ENCODE measurements around the gene EVA1C.
"Not testable (repeated sequence)": the region's sequence is repeated elsewhere in the genome, so short reads cannot be mapped to it uniquely, and the experiment has no call there.

The EVA1C gene

DNA sequence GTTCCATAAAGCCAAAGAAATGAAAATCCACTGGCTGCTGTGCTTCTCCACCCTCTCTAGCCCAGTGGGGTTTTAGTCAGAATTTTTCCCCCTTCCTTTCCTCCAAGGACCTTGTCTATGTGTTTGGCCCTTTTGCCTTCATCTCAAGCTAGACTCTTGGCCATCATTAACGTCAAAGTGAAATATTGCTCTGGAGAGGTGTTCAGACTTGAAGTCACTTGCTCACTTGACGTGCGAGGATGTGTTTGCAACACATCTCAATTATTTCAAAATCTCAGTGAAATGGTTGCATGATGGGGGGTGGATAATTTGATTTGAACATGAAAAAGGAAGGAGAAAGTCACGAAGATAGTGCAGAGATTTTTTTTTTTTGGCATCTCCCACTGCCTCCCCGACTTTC lies 13.6 kb downstream of the EVA1C start:
- no peak for DNase-seq

DNA sequence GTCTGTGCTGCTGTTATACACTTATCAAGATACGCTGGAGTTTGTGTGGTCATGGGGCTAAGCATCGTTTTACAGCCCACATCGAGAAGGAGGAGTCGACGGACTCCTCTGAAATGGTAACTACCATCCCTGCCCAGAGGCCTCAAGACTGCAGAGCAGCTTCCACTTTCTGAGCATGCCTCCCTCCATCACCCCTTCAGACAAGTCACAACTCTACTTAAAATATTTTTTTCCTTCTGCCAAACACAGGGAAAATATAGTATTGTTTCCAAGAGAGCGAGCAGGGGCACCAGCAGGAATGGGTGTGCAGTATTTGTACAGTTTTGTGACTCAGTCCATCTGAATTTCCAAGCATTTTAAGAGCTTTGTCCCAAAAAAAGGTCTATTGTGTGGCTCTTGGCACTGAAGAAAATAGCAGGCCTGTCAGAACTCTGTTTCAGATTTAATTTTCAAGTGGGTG lies 14.1 kb downstream of the EVA1C start:
- DNase-seq, result no peak

DNA sequence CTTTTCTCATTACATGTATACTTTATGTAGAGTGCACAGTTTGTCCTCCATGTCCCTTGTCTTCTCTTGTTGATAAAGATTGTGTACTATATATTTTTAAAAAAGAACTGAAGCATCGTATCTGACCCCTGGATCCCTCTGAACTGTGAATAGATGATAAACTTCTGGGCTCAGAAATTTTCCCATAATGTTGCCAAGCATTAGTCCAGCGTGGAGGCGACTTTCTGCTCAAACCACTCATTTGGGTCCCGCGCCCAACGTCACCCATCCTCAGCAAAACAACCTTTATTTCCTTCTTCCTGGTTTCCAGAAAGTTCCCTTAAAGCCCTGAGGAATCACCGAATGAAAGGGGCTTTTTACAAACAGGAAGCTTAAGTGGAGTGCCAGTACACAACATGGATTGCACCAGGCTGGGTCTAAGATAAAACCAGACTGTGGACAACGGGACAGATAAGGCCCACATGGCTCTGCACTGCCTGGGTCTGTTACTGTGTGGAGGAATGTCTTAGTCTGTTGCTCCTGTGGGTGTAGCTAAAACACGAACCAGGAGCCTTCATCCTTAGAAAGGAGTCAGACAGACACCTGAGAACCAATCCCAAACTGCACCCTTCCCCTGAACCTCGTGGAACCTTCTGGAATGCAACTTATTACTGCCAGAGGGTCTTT lies 15.6 kb downstream of the EVA1C start:
- DNase-seq, result no peak

DNA sequence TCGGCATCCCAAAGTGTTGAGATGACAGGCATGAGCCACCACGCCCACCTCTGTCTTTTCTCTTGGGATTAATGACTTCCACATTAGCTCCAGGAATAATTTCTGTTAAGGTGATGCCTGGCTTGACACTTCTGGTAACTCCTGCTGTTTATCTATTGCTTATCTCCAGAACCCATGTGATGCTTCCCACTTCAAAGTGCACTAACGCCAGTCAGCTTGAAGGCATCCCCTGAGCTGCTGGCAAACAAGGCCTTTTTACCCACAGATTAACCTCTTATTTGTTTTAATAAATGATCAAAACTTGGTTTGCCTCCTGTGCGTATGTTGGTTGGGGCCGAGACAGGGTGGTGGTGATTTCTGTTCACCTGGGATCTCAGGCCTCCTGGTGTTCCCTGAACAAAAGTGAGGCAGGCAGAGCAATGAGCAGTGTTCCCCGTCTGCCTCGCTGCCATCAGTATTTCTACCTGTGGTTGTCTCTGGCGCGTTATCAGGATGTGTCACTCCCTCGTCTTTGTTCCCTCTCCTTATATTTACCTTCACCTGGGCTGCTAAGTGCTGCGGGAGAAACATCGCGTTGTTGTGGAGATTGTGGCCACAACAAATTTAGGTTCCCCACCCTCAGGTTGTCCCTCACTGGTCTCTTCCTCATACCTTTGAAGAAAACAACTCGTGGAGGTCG lies 20.6 kb downstream of the EVA1C start:
- DNase-seq, result not testable (repeated sequence)

DNA sequence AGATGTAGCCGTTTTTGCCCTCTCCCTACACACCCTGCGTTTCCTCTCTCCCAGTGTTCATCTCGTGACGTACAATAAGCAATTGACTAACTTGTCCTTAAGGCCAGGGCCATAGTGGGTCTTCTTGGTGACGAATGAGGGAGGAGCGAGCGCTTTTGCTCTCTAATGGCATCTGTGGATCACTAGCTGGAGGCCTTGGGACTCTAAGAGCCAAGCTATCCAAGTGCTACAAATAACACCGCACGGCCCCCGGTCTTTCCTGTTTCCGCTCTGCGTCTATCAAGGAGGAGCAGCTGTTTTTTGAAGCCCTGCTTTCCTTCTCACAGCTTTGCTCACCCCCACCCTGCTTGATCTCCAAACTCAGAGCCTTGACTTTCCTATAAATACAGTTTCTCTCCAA lies 25.2 kb downstream of the EVA1C start:
- no peak for DNase-seq

DNA sequence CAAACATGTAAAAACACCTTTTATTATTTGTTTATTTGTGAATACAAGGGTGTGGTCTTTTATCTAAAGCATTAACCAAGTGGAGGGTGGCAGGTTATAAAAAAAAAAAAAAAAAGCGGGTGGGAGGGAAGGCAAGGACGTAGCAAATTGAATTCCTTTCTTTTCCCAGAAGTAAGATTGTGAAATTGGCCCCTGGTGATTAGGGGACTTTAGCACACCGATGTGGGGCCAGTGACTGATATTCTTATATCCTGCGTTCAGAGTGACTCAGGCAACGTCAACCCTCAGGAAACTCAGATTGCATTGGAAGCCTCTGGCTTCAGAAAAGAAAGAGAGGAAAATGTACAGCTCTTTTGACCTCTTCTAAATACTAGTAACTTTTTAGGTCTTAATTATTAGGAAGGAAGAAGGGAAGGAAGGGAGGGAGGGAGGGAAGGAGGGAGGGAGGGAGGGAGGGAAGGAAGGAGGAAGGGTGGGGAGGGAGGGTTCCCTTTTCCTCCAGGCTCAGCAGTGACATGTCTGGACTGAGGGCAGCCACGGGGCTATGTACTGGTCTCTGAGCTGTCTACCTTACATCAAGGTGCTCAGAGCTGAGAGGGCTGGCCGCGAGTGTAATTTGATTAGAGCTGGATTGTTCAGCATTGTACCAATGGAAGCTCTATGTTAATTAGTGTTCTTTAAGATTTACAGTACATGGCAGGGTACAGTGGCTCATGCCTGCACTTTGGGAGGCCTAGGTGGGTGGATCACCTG lies 30.2 kb downstream of the EVA1C start:
- no peak for DNase-seq

DNA sequence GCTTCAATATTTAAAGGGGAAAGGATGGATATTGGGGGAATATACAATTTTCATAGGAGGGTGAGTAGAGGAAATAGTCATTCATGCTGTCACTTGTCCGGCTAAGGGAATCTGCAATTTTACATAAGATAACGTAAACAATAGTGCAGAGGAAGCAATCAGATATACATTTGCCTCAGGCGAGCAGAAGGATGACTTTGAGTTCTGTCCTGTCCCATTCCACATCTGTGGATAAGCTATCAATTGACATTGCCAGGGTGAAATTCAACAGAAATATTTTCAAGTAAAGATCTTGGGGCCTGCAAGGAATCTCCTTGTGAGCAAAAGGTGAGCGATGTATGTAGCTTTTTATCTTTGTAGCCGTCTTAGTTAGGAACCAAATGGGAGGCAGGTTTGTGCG lies 32.6 kb downstream of the EVA1C start:
- no peak for DNase-seq

DNA sequence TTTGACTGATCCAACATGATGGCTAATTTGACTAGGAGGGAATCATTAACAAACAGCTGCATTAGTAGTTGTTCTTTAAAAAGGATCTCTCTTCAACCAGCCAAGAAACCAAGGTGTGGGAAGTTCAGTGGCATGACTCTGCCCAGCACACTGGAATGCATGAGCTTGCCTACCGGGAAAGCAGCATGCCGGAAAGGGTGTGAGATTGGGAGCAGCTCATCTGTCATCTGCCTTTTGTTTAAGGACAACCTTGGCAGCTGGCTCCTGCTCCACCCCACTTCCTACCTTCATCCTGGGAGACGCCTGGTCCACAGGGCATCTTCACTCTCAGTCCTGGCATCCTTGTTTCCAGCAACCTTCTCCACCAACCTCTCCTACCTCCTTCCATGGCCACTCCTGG lies 33.9 kb downstream of the EVA1C start:
- not testable (repeated sequence) for DNase-seq

DNA sequence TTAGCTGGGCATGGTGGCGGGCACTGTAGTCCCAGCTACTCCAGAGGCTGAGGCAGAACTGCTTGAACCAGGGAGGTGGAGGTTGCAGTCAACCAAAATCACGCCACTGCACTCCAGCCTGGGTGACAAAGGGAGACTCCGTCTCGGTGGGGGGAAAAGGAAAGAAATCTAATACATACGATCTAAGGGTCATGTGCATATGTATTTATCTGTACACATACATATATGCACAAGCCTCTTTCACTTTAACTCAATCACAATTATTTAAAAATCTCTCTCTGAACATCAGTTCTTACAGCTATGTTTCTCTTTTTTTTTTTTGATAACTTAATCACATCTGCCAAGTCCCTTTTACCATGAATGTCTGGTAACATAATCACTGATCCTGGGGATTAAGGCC lies 34.7 kb downstream of the EVA1C start:
- DNase-seq, result no peak

DNA sequence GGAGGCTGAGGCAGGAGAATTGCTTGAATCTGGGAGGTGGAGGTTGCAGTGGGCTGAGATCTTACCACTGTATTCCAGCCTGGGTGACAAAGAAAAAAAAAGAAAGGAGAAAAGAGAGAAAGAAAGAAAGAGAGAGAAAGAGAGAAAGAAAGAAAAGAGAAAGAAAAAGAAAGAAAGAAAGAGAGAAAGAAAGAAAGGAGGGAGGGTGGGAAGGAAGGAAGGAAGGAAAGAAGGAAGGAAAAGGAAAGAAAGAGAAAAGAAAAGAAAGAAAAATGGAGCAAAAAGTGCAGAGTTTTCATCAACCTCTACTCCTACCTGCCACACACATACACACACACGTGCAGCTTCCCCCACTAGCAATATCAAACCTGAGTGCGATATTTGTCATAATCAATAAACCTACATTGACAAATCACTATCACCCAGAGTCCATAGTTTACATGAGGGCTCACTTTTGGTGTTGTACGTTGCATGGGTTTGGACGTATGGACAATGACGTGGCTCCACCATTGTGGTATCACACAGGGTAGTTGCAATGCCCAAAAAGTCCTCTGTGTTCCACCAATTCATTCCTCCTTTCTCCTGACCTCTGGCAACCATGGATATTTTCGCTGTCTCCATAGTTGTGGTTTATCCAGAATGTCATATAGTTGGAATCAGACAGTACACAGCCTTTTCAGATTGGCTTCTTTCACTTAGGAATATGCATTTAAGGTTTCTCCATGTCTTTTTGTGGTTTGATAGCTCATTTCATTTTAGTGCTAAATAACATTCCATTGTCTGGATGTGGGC lies 36.5 kb downstream of the EVA1C start:
- DNase-seq, result no peak

DNA sequence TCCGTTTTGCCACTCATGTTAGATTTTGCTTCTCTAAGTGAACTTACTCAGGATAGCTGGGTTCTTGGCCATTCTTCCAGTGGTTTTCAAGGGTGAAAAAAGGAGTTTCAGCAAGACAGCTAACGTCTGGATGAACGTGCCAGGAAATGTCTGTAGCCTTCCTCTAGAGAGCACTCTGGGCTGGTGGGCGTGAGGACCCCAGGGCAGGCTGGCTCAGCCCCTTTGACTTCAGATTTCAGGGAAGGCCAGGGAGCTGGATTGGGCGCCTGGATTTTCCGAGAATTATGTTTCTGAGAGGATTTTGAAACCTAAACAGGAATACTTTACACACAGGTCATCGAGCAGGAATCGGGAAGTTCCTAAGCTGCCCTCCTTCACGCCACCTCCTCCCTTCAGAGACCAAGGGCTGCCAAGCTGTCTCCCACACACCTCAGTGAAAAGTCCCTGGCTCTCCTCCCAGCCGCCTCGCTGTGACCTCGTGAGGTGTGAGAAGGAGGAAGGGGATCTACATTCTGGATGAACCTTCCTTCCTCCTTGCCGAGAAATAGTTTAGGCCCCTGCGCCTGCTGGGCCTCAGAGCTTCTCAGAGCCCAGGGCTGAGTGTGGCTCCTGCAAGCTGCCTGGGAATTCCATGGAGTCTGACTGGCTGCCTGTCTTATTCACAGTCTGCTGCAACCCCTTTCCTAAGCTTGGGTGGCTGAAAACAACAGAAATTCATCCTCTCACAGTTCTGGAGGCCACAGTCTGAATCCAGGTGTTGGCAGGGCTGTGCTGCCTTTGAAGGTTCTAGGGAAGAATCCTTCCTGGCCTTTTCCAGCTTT lies 38.6 kb downstream of the EVA1C start:
- DNase-seq, result peak; percentile 50

DNA sequence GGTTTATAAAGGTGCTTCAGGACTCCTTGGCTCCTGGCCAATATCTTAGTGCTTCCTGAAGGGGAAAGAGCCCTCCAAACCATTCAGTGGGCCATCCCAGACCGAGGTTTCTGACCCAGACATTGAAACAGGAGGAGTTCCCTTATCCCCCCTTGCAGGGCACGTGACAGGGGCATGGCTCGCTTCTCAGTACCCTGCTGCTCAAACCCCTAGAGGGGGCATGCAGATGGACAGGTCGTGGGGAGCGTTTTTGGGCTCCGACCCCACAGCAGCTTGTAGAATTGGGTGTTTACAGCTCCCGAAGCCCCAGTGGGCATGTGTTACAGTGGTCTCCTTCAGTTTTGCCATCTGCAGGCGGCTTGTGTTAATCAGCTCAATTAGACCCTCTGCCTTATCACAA lies 39.7 kb downstream of the EVA1C start:
- not testable (repeated sequence) for DNase-seq

DNA sequence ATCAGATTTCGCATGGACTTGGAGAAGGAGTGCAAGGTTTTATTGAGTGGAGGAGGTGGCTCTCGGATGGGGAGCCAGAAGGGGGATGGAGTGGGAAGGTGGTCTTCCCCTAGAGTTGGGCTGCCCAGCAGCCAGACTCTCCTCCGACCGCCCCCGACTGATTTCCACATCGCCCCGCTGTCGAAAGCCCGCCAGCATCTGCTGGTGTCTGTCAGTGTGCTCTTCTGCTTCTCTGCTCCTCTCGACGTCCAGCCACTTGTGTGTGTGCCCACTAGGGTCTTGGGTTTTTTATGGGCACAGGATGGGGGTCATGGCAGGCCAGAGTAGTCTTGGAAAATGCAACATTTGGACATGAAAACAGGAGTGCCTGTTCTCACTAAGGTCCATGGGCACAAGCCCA lies 40.1 kb downstream of the EVA1C start:
- no peak for DNase-seq

DNA sequence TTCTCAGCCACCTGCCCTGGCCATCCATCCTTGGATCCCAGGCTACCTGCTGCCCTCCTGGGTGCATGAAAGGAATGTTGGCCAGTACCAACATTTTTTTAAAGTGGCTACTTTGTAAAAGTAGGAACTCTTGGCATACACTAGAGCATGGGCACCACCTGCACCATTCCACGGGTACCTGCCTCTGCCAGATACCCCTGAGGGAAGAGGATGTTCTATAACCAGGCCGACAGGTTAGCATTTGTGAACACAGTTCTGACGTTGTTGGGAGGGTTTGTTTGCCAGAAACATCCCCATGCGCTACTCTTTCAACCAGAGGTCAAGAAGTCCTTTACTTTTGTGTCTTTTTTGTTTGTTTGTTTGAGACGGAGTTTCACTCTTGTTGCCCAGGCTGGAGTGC lies 43.0 kb downstream of the EVA1C start:
- DNase-seq, result no peak

DNA sequence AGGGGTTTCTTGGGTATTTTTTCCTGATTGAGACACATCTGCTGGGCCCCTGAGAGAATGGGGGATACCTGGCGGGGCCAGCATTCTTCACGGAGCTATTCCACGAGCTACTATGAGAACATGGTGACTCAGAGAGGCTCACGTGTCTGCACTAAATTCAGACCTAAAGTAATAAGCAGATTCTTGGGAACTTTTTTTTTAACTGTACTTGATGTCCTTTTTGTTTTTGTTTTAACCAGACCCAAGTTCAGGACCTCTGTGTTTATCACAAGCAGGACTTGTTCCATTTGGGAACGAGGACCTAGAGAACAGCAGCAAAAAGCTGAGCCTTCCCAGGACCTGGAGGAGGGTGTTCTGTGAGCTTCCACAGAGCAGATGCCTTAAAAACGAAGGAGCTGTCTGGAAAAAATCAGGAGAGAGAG lies 44.0 kb downstream of the EVA1C start:
- DNase-seq, result peak; percentile 13

DNA sequence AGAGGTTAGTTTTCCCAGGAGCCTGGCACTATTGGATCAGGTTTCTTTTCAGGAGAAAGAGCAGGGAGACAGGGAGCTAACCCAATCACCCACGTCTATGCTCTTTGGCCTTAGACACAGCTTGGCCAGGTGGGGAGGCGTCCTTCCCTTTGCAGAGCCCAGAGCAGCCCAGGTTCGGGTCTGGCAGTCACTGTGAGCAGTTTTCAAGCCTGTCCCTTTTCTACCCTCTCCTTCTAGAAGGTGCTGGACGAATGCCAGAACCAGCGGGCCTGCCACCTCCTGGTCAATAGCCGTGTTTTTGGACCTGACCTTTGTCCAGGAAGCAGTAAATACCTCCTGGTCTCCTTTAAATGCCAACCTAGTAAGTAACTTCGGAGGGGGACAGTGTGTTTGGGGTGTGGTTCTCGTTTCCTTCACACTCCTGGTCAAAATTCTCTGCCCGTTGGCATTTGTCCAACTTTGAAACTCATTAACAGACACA lies 44.9 kb downstream of the EVA1C start:
- no peak for DNase-seq

DNA sequence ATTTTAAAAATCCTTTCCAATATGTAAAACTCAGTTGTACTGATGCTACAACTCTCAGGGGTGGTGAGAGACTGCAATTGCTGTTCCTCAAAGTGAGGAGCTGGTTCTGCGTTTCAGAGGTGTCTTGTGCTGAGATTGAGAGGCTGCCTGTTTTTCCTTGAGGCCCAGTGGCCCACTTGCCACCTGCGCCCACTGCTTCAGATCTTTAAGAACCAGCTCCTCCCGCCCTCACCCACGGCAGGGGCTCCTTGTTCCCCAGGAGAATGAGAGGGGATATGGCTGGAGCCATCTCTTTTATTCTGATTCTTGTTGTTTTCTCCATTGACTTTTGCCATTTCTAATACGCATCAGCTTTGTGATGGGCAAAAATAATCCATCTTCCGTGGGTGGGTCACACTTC lies 45.5 kb downstream of the EVA1C start:
- DNase-seq, result no peak

DNA sequence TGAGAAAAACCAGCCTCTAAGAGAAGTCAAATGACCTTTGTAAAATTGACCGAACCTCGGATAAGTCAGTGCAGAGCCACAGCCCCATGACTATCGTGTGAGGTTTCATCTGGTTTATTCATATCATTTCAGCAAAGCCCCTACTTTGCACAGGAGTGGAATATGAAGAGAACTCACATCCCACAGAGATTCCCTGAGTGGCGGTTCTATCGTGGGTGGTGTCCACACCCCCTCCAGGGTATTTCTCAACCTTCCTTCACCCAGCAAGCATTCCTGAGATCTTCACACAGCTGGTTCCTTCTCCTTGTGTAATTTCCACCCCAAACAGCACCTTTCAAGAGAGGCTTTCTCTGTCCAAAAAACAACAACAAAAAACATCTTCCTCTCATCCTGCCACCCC lies 47.5 kb downstream of the EVA1C start:
- DNase-seq, result no peak

DNA sequence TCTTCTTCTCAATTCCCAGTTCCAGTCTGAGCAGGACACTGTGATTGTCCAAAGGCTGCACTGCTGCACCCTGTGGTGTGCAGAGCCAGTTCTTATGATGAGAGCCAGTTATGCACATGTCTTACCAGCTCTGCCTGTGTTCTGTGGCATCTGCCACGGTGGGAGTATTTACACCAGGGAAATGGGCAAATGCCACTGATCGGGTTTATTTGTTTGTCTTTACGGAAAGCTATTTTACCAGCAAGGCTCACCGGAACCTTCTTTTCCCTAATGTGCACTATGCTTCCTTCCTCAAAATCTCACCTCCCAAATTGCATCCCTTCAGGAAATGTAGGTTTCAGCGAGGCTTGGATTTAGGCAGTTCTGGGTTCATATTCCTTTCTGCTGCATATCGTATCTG lies 49.0 kb downstream of the EVA1C start:
- no peak for DNase-seq

DNA sequence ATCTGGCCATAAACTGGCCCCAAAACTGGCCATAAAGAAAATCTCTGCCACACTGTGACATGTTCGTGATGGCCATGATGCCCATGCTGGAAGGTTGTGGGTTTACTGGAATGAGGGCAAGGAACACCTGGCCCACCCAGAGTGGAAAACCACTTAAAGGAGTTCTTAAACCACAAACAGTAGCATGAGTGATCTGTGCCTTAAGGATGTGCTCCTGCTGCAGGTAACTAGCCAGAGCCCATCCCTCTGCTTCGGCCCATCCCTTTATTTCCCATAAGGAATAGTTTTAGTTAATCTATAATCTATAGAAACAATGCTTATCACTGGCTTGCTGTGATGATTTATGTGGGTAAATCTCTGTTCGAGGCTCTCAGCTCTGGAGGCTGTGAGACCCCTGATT lies 50.1 kb downstream of the EVA1C start:
- not testable (repeated sequence) for DNase-seq

DNA sequence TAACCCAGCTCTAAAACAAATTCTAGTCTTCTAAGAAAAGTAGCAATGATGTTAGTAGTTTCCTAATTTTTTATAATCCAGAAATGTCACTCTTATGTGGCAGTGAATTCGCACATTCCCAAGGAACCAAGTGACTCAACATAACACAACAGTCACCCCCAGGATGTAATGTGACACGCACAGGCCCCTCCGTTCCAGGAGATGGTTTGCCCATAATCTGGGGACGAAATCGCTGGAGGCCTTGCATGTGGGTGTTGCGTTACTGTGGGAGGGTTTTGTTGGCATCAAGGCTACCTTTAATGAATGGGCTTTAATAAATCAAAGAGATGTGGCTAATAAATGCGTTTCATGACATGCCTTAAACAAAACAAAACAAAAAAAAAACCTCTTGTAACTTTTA lies 50.9 kb downstream of the EVA1C start:
- no peak for DNase-seq

DNA sequence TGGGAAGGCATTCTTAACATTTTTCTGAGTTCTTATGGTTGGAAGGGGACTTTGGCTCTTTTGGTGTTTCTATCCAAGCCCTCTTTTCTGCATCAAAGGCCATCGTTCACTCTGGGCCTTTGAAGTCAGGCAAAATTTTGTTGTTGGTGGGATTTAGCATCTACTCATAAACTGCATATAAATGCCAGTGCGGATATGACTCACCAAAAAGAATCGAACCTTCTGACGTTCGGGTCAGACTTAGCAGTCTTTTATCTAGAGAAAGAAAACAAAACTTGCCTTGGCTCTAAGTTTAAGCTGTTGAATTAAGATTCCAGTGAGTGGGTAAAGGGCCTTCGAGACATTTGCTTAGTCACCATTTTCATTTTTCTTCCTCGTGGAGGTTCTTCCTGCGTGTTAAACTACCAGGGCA lies 51.4 kb downstream of the EVA1C start:
- peak; percentile 63 for DNase-seq

Measured in amniotic stem cell (primary cell).